Stomach (tissue), 9 donors: ENCODE results near the gene SIGLEC1. TPM values are rescaled to one million over a fixed set of nuclear protein-coding genes. Genes with fewer than 3 reads are reported as not detected.
A peak's percentile ranks its signal among the peaks of the same experiment; 100 is the strongest.

Experiments
- DNase-seq, 2 donors: peaks; one replicate each; pipeline versions ENCODE4 v3.0.0 to v3.0.0-alpha.2; 2013 to 2019
- H3K27ac ChIP-seq, 5 donors: fragments of 200-600 bp in 4 of 5; sonication (generic) in 4 of 5; one replicate each; pipeline ENCODE4 v1.5.1; 2013 to 2019; ENCODE audit warnings: mild to moderate bottlenecking in 1 of 5, moderate library complexity in 1 of 5
- H3K27me3 ChIP-seq, 3 donors: fragments of 200-600 bp; sonication (generic); one replicate each; pipeline ENCODE4 v1.5.1; 2017 to 2019; ENCODE audit warnings: mixed run types in 1 of 3
- H3K36me3 ChIP-seq, 4 donors: fragments of 200-600 bp; sonication (generic); 1 replicate in 3 of 4; 2 replicates in 1 of 4; pipeline ENCODE4 v1.5.1; 2016 to 2019
- H3K4me1 ChIP-seq, 4 donors: fragments of 200-600 bp; sonication (generic); one replicate each; pipeline ENCODE4 v1.5.1; 2016 to 2019
- H3K4me3 ChIP-seq, 4 donors: fragments of 200-600 bp; sonication (generic) in 3 of 4; one replicate each; pipeline ENCODE4 v1.5.1; 2016 to 2019; ENCODE audit warnings: mild to moderate bottlenecking in 1 of 4
- H3K9me3 ChIP-seq, 4 donors: fragments of 200-600 bp; sonication (generic); one replicate each; pipeline ENCODE4 v1.5.1; 2016 to 2019
- CTCF ChIP-seq, 7 experiments: fragments of 450-650 bp in 4 of 7; fragments of 200-600 bp in 3 of 7; sonication (generic) in 3 of 7; IDR thresholded peaks; one replicate each; pipeline ENCODE4 v1.5.1; 2016 to 2019; ENCODE audit warnings: antibody characterized with exemption in 7 of 7, control low read depth in 2 of 7, mild to moderate bottlenecking in 1 of 7
- EP300 ChIP-seq: sonication (generic); formaldehyde crosslinking; IDR thresholded peaks from one replicate; pipeline ENCODE4 v1.6.1; 2017; ENCODE audit warnings: antibody characterized with exemption
- POLR2A ChIP-seq, 4 donors: fragments of 450-650 bp; IDR thresholded peaks; one replicate each; pipeline ENCODE4 v1.6.1; 2016; ENCODE audit warnings: antibody characterized with exemption in 4 of 4, control low read depth in 2 of 4, mild to moderate bottlenecking in 1 of 4, moderate library complexity in 1 of 4
- POLR2AphosphoS5 ChIP-seq, 3 donors: sonication (generic); formaldehyde crosslinking; IDR thresholded peaks; one replicate each; pipeline ENCODE4 v1.6.1; 2016; ENCODE audit warnings: antibody characterized with exemption in 3 of 3
- WGBS, 5 donors: extraction: QIAGEN DNeasy Blood & Tissue Kit in 3 of 5; methylation state at CpG; one replicate each; pipeline versions ENCODE4 v1.1.5 to v1.1.7; 2013 to 2018; 5-methylcytosine and 5-hydroxymethylcytosine counted together
- intact Hi-C: fragments of 100-400 bp; cut with DNase I; formaldehyde crosslinking; loops from one replicate; pipeline ENCODE4 v1.15.1; 2023; ENCODE audit warnings: low total_unique reads
- polyA plus RNA-seq, 3 donors: library from polyadenylated mRNA; stranded (reverse); fragments of 200-250 nt; gene quantifications; one replicate each; pipeline ENCODE4 v1.2.3, GENCODE V29; 2013
- total RNA-seq, 5 donors: library from RNA; depleted of rRNA; stranded (reverse); fragments of >200 nt; gene quantifications; one replicate each; pipeline versions ENCODE4 v1.1.0 to v1.2.3, GENCODE V29; 2014 to 2016
- donor health status: healthy with polysubstance abuse.
- donor health status: Bipolar disorder and iron deficiency.
- donor health status: healthy.

SIGLEC1 gene
- total and polyA plus RNA-seq, 8 donors = 1.4 to 22.2 (median 1.8) TPM

GRCh38 chr20:3663031-3663701, 49.2 kb downstream of the SIGLEC1 start, which contains the start of gene GFRA4:
Gene GFRA4, minus strand, starts transcription at chr20:3663399. Its CDS starts 0 bp downstream, at chr20:3663399.
- peak in 1 of 2 donors; percentile 3 for DNase-seq
- TF ChIP-seq CTCF (IDR thresholded peaks at IDR 0.05) = no peak
- TF ChIP-seq POLR2AphosphoS5 (IDR thresholded peaks at IDR 0.05) = no peak
- TF ChIP-seq EP300 = no peak
- TF ChIP-seq POLR2A (IDR thresholded peaks at IDR 0.05) = no peak
- H3K36me3 ChIP-seq = no peaks in the 10 kb centered on the region
- H3K27ac ChIP-seq = no peak within 1 kb of the TSS
- peaks cover 9 to 53% (median 38%) of the 10 kb centered on the region in 3 donors for H3K27me3 ChIP-seq
- no peaks in the 10 kb centered on the region for H3K9me3 ChIP-seq
- intact Hi-C loops = no loop called here
- no peak within 1 kb of the TSS for H3K4me3 ChIP-seq
- peaks cover 8 to 25% (median 16%) of the 10 kb centered on the region in 4 donors for H3K4me1 ChIP-seq
- 57 to 69% (median 63%) methylated on average over 15 to 19 of the region's 19 CpGs for WGBS, 5 donors

Other genes with a start within 250 kb of the SIGLEC1 start
- 10 to 100 TPM; 17.5 to 63.9 (median 35.5) TPM for gene ATRN, start 241.6 kb downstream of the SIGLEC1 start, total RNA-seq
- gene ATRN, start 241.6 kb downstream of the SIGLEC1 start, polyA plus RNA-seq = 1 to 10 TPM; 2.9 to 7.0 (median 3.9) TPM
- gene GFRA4, start 49.2 kb downstream of the SIGLEC1 start, total RNA-seq = not detected
- gene GFRA4, start 49.2 kb downstream of the SIGLEC1 start, polyA plus RNA-seq = not detected
- 100 to 1,000 TPM in 2 of 5 donors, 10 to 100 TPM in 3; 20.6 to 143 (median 96.9) TPM for gene ADAM33, start 30.6 kb downstream of the SIGLEC1 start, total RNA-seq
- gene ADAM33, start 30.6 kb downstream of the SIGLEC1 start, polyA plus RNA-seq = 10 to 100 TPM in 2 of 3 donors, 1 to 10 TPM in 1; 4.6 to 29.8 (median 11.1) TPM
- gene HSPA12B, start 20.1 kb upstream of the SIGLEC1 start, total RNA-seq = 10 to 100 TPM in 1 of 5 donors, 1 to 10 TPM in 3, under 1 TPM in 1; 0.87 to 14.3 (median 6.1) TPM
- gene HSPA12B, start 20.1 kb upstream of the SIGLEC1 start, polyA plus RNA-seq = 1 to 10 TPM; 3.0 to 5.3 (median 3.7) TPM
- gene ADISSP, start 55.2 kb upstream of the SIGLEC1 start, total RNA-seq = 100 to 1,000 TPM in 1 of 5 donors, 10 to 100 TPM in 2, 1 to 10 TPM in 2; 5.9 to 136 (median 49.0) TPM
- 10 to 100 TPM; 14.4 to 32.6 (median 22.2) TPM for gene ADISSP, start 55.2 kb upstream of the SIGLEC1 start, polyA plus RNA-seq
- not detected for gene SPEF1, start 68.8 kb upstream of the SIGLEC1 start, total RNA-seq
- gene SPEF1, start 68.8 kb upstream of the SIGLEC1 start, polyA plus RNA-seq = under 1 TPM in 2 of 3 donors, not detected in 1; 0.18 to 0.19 TPM
- 100 to 1,000 TPM in 1 of 5 donors, 10 to 100 TPM in 4; 24.5 to 130 (median 68.3) TPM for gene CENPB, start 74.1 kb upstream of the SIGLEC1 start, total RNA-seq
- gene CENPB, start 74.1 kb upstream of the SIGLEC1 start, polyA plus RNA-seq = 10 to 100 TPM; 36.5 to 90.7 (median 79.6) TPM
- gene CDC25B, start 83.7 kb upstream of the SIGLEC1 start, total RNA-seq = 10 to 100 TPM in 4 of 5 donors, 1 to 10 TPM in 1; 9.4 to 56.5 (median 32.6) TPM
- gene CDC25B, start 83.7 kb upstream of the SIGLEC1 start, polyA plus RNA-seq = 10 to 100 TPM; 18.0 to 23.1 (median 22.6) TPM
- 10 to 100 TPM in 1 of 5 donors, 1 to 10 TPM in 4; 1.8 to 14.8 (median 4.2) TPM for gene AP5S1, start 107.9 kb upstream of the SIGLEC1 start, total RNA-seq
- gene AP5S1, start 107.9 kb upstream of the SIGLEC1 start, polyA plus RNA-seq = 10 to 100 TPM in 1 of 3 donors, 1 to 10 TPM in 2; 6.1 to 10.4 (median 7.9) TPM
- gene MAVS, start 134.2 kb upstream of the SIGLEC1 start, total RNA-seq = 10 to 100 TPM; 26.6 to 50.4 (median 37.1) TPM
- gene MAVS, start 134.2 kb upstream of the SIGLEC1 start, polyA plus RNA-seq = 10 to 100 TPM in 1 of 3 donors, 1 to 10 TPM in 2; 6.3 to 15.1 (median 9.2) TPM
- 10 to 100 TPM in 4 of 5 donors, 1 to 10 TPM in 1; 8.8 to 68.4 (median 39.0) TPM for gene PANK2, start 176.8 kb upstream of the SIGLEC1 start, total RNA-seq
- gene PANK2, start 176.8 kb upstream of the SIGLEC1 start, polyA plus RNA-seq = 10 to 100 TPM; 19.3 to 28.5 (median 25.1) TPM